Measurements from ENCODE around the gene MMP13. TPM values are rescaled to one million over a fixed set of nuclear protein-coding genes. Genes with fewer than 3 reads are reported as not detected.
A peak's percentile ranks its signal among the peaks of the same experiment; 100 is the strongest.
"Not testable (repeated sequence)": the region's sequence is repeated elsewhere in the genome, so short reads cannot be mapped to it uniquely, and the experiment has no call there.

MMP13 gene
- total RNA-seq, 2 donors from 2014 or later: 0.51 TPM; not detected in 1

DNA sequence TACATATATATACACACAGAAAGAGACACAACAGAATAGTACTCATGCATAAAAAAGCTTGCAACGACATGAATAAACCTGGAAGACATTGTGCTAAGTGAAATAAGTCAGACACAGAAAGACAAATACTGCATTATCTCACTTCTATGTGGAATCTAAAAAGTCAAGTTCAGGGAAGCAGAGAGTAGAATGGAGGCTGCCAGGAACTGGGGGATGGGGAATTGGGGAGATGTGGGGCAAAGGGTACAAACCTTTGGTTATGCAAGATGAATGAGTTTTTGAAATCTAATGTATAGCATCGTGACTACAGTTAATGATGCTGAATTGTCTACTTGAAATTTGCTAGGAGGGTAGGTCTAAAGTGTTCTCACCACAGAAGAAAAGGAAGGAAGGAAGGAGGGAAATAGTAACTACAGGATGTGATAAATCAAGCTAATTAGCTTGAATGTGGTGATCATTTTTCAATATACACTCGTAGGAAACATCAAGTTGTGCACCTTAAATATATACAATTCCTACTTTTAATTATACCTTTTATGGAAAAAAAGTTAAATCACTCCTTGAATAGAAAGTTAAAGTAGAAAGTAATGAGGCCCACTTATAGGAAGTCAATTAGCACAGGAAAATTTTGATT is 33.8 kb downstream of the MMP13 start:
- ATAC-seq (no peak), DNase-seq (ENCODE audit: low spot score in 2 of 2) (no peak)
- Mint-ChIP-seq H3K36me3 (no peaks in the 10 kb centered on the region), H3K9me3 (no peaks in the 10 kb centered on the region), H3K27ac (no peak overlapping the region)

DNA sequence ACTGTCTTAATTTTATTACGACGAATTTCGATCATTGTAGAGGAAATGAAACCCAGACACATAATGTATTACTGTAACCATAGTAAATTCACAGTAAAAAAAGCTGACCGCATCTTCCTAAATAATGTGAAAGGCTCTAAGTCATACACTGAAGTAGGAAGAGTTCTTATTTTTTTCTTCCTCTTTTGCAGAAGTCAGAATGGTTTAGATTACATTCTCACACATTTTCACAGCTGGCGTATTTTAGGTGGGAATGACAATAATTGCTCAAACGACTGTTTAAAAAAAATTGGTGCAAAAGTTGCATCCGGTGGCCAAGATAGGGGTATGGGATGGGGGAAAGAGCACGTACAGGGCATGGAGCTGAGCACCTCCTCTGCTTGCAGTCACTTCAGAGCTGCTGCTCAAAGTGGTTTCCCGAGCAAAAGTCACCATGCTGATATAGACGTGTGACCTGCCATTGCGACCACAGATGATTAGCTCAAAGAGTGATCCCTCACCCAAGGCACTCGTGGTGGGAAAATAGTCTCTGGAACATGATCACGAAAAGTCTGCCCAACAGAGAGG is 35.3 kb downstream of the MMP13 start:
- no peak overlapping the region for H3K27ac Mint-ChIP-seq
- DNase-seq (ENCODE audit: low spot score in 2 of 2): no peak
- ATAC-seq: peak in 1 of 2 donors; percentile 66
- H3K36me3 Mint-ChIP-seq: no peaks in the 10 kb centered on the region
- no peaks in the 10 kb centered on the region for H3K9me3 Mint-ChIP-seq

- H3K36me3 Mint-ChIP-seq: no peaks in the 10 kb centered on the region
- no peaks in the 10 kb centered on the region for H3K9me3 Mint-ChIP-seq
- ATAC-seq (no peak), DNase-seq (ENCODE audit: low spot score in 2 of 2) (no peak)
- H3K27ac Mint-ChIP-seq: no peak overlapping the region
Measured at GRCh38 chr11:102915044-102915375, 40.5 kb downstream of the MMP13 start.

- Mint-ChIP-seq H3K9me3 (no peaks in the 10 kb centered on the region), H3K36me3 (no peaks in the 10 kb centered on the region), H3K27ac (no peak overlapping the region)
- DNase-seq (ENCODE audit: low spot score in 2 of 2) (peak in 1 of 2 donors; percentile 7), ATAC-seq (no peak)
Measured at GRCh38 chr11:102914238-102915043, 41.1 kb downstream of the MMP13 start.

GRCh38 chr11:102912482-102912830 is 43.1 kb downstream of the MMP13 start:
- DNase-seq (ENCODE audit: low spot score in 2 of 2) (no peak), ATAC-seq (no peak)
- H3K27ac Mint-ChIP-seq: peak overlapping the region in 1 of 2 donors; percentile 41
- H3K9me3 Mint-ChIP-seq: no peaks in the 10 kb centered on the region
- no peaks in the 10 kb centered on the region for H3K36me3 Mint-ChIP-seq

- no peak for ATAC-seq
- no peak overlapping the region for H3K27ac Mint-ChIP-seq
- H3K36me3 Mint-ChIP-seq: no peaks in the 10 kb centered on the region
- no peak for DNase-seq (ENCODE audit: low spot score in 2 of 2)
- H3K9me3 Mint-ChIP-seq: no peaks in the 10 kb centered on the region
Measured at GRCh38 chr11:102911758-102912481, 43.6 kb downstream of the MMP13 start.

DNA sequence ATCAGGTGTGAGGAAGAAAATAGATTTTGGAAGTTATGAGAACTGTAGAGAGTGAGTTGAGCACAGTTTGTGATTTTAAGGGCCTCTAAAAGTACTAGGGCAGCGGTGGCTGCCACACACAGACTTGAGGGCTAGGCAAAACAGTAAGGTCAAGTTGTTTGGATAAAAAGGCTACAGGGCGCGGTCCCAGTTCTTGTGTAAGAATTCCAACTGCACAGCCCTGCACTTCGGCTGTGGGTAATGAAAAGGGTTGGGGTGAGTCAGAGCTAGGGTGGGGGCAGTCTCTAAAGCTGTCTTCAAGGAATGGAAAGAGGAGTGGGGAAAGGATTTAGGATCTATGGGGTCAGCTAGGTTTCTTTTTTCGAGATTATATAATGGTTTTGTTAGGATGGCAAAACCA is 49.7 kb downstream of the MMP13 start:
- H3K27ac Mint-ChIP-seq; H3K36me3 Mint-ChIP-seq; ATAC-seq; DNase-seq (ENCODE audit: low spot score in 2 of 2); H3K9me3 Mint-ChIP-seq: not testable (repeated sequence)

- not testable (repeated sequence) for H3K36me3 Mint-ChIP-seq; H3K9me3 Mint-ChIP-seq; DNase-seq (ENCODE audit: low spot score in 2 of 2); ATAC-seq; H3K27ac Mint-ChIP-seq
Measured at GRCh38 chr11:102903895-102904294, 51.6 kb downstream of the MMP13 start.

GRCh38 chr11:102900346-102900745 is 55.2 kb downstream of the MMP13 start:
- H3K9me3 Mint-ChIP-seq: peaks cover 0 to 8% of the 10 kb centered on the region in 2 donors
- DNase-seq (ENCODE audit: low spot score in 2 of 2) (no peak), ATAC-seq (no peak)
- no peak overlapping the region for H3K27ac Mint-ChIP-seq
- H3K36me3 Mint-ChIP-seq: peaks cover 4 to 6% of the 10 kb centered on the region in 2 donors

Other genes with a start within 250 kb of the MMP13 start
- gene MMP27, start 250.0 kb downstream of the MMP13 start, total RNA-seq: not detected
- not detected for gene MMP8, start 230.8 kb downstream of the MMP13 start, total RNA-seq
- gene MMP10, start 175.1 kb downstream of the MMP13 start, total RNA-seq: not detected
- not detected for gene MMP1, start 157.6 kb downstream of the MMP13 start, total RNA-seq
- gene MMP3, start 112.1 kb downstream of the MMP13 start, total RNA-seq: not detected
- gene MMP12, start 80.8 kb downstream of the MMP13 start, total RNA-seq: not detected
- 10 to 100 TPM; 35.6 to 63.1 TPM for gene DCUN1D5, start 136.4 kb upstream of the MMP13 start, total RNA-seq
- 1 to 10 TPM; 2.2 to 2.6 TPM for gene DYNC2H1, start 153.7 kb upstream of the MMP13 start, total RNA-seq